Measurements from ENCODE around the gene ROBO1.
"Not testable (repeated sequence)": the region's sequence is repeated elsewhere in the genome, so short reads cannot be mapped to it uniquely, and the experiment has no call there.

The ROBO1 gene

GRCh38 chr3:79543218-79543982 lies 224.4 kb downstream of the ROBO1 start:
- no peak for DNase-seq

GRCh38 chr3:79534727-79535126 lies 233.1 kb downstream of the ROBO1 start:
- no peak for DNase-seq

GRCh38 chr3:79531566-79532295 lies 236.1 kb downstream of the ROBO1 start:
- no peak for DNase-seq

- DNase-seq: peak; percentile 1
These were observed 246.5 kb downstream of the ROBO1 start for GRCh38 chr3:79521221-79521848.

GRCh38 chr3:79517766-79518413 lies 249.9 kb downstream of the ROBO1 start:
- peak; percentile 6 for DNase-seq

- no peak for DNase-seq
These were observed 251.0 kb downstream of the ROBO1 start for GRCh38 chr3:79516795-79517194.

DNA sequence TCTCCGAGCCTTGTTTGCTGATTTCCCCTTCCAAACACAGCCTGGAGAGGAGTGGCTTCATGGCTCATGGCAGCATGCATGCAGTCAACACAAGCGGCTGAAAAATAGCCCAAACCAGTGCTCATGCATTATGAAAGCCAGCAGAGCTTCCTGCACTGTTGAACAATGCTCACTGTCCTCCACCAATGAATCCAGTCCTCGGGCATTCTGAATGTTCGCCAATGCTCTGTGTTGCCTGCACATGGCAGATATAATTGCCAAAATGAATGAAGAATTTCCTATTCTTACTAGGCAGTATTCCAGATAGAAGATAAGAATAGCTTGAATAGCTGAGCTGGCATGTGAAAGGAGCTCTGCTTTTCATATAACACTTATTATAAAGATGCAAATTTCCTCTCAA lies 252.7 kb downstream of the ROBO1 start:
- DNase-seq: no peak

DNA sequence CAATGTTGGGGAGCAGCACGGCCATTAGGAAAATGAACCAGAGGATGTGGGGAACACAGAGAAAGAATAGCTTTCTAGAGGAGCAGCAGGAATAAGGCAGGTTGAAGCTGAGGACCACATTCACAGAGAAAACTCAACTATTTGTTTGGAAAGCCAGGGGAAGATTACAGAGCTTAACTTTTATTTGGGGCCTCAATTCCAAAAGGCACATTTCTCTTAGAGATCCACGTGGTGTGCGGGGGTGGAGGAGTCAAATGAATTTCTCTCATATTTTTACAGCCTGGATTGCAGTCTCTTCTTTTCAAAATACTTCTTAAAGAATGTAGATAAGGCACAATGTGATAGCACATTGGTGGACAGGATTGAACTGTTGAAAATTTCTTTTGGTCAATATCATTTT lies 253.7 kb downstream of the ROBO1 start:
- no peak for DNase-seq

DNA sequence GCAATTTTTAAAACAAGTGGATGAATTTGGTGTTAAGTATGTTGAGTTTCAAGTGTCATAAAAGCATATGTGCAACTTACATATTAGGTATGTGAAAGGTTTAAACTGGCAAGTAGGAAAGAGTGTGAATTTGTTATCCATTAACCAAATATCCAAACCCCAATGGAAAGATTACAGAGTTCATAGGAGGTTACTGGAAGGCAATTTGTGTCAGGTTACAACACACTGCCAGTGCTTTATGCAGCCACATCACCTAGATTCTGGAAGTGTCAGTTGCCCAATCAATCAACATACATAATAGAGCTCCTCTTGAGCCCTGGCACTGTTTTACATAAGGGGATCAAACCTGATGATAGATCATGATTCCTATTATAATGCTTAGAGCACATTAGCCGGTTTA lies 261.0 kb downstream of the ROBO1 start:
- DNase-seq: no peak

DNA sequence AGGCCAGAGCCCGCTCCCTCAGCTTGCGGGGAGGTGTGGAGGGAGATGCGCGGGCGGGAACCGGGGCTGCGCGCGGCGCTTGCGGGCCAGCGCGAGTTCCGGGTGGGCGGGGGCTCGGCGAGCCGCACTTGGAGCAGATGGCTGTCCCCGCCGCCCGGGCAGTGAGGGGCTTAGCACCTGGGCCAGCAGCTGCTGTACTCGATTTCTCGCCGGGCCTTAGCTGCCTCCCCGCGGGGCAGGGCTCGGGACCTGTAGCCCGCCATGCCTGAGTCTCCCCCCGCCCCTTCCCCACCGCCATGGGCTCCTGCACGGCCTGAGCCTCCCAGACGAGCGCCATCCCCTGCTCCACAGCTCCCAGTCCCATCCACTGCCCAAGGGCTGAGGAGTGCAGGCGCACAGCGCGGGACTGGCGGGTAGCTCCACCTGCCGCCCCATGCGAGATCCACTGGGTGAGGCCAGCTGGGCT lies 265.5 kb downstream of the ROBO1 start:
- DNase-seq: not testable (repeated sequence)

- DNase-seq: no peak
These were observed 270.2 kb downstream of the ROBO1 start for GRCh38 chr3:79497447-79498111.

GRCh38 chr3:79491029-79491641 lies 276.7 kb downstream of the ROBO1 start:
- no peak for DNase-seq

- no peak for DNase-seq
These were observed 277.4 kb downstream of the ROBO1 start for GRCh38 chr3:79490165-79491028.

GRCh38 chr3:79488407-79488806 lies 279.4 kb downstream of the ROBO1 start:
- no peak for DNase-seq

- DNase-seq: no peak
These were observed 287.1 kb downstream of the ROBO1 start for GRCh38 chr3:79480746-79481145.

GRCh38 chr3:79478620-79479019 lies 289.2 kb downstream of the ROBO1 start:
- no peak for DNase-seq

DNA sequence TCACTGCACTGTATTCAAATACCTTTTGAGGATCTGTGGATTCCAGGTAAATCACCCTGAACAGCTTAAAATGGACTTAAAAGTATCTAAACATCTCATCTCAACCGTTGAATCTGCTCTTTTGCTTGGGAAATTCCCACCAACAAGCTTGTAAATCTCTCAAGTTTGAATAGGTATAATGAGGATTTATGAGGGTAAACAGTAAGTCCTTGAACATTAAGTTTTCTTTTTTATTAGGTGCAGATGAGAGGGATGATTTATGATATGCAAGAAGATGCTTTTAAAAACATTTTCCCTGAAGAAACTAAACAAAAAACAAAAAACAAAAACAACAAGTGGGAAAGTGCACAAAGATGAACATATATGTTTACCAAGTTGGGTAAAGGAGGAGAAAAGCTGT lies 290.6 kb downstream of the ROBO1 start:
- DNase-seq: peak; percentile 3

DNA sequence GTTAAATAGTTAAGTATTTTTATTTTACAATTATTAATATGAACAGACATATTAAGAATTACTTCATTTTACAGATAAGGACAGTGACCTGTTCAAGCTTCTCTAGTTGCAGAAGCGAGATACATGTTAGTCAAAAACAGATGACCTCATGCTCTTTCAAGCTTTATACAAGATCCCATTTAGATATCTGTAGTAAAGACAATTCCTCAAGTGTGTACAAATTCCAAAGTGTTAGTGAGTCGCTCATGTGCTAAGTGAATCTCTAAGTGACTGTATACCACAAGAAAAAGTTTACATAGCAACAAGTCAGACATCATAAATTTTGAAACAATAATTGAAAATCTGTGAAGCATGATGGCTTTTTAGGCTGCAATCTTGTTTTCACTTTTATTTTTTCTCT lies 293.8 kb downstream of the ROBO1 start:
- no peak for DNase-seq

- no peak for DNase-seq
These were observed 300.1 kb downstream of the ROBO1 start for GRCh38 chr3:79467721-79468120.

GRCh38 chr3:79461129-79461792 lies 306.5 kb downstream of the ROBO1 start:
- no peak for DNase-seq

GRCh38 chr3:79453600-79453999 lies 314.2 kb downstream of the ROBO1 start:
- no peak for DNase-seq

Measured in NCI-H1417 treated with DMSO at 0.1 percent for 48 hours (cell line).